Measurements from ENCODE around the gene CCDC154. TPM values are rescaled to one million over a fixed set of nuclear protein-coding genes. Genes with fewer than 3 reads are reported as not detected.

Gene CCDC154
- total and polyA plus RNA-seq, 2 donors from 2014 or later = 1.8 to 2.8 TPM

GRCh38 chr16:1387331-1387730 is 57.0 kb downstream of the CCDC154 start:
- Histone ChIP-seq H3K4me1 (ENCODE audit: control insufficient read depth in 2 of 3, insufficient read depth in 2 of 3, low read depth in 1 of 3, low read length in 3 of 3) (no peaks in the 10 kb centered on the region), H3K36me3 (ENCODE audit: control insufficient read depth in 2 of 3, insufficient read depth in 3 of 3, low read length in 3 of 3) (peaks cover 0 to 8% (median 3%) of the 10 kb centered on the region in 3 donors), H3K9ac (ENCODE audit: low read length in 3 of 3) (no peak overlapping the region), H3K27me3 (ENCODE audit: control insufficient read depth, insufficient read depth, low read length) (no peaks in the 10 kb centered on the region), H3K27ac (ENCODE audit: low read depth in 2 of 2, low read length in 2 of 2) (no peak overlapping the region), H3K9me3 (ENCODE audit: control insufficient read depth in 2 of 3, insufficient read depth in 1 of 3, low read length in 3 of 3) (no peaks in the 10 kb centered on the region), H3K4me3 (ENCODE audit: low read length in 3 of 3) (no peak overlapping the region)
- DNase-seq (no peak), FAIRE-seq (no peak)
- intact Hi-C loops (cut with DNase I) = no loop called here
- TF ChIP-seq, protein P1, sequence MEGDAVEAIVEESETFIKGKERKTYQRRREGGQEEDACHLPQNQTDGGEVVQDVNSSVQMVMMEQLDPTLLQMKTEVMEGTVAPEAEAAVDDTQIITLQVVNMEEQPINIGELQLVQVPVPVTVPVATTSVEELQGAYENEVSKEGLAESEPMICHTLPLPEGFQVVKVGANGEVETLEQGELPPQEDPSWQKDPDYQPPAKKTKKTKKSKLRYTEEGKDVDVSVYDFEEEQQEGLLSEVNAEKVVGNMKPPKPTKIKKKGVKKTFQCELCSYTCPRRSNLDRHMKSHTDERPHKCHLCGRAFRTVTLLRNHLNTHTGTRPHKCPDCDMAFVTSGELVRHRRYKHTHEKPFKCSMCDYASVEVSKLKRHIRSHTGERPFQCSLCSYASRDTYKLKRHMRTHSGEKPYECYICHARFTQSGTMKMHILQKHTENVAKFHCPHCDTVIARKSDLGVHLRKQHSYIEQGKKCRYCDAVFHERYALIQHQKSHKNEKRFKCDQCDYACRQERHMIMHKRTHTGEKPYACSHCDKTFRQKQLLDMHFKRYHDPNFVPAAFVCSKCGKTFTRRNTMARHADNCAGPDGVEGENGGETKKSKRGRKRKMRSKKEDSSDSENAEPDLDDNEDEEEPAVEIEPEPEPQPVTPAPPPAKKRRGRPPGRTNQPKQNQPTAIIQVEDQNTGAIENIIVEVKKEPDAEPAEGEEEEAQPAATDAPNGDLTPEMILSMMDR (IDR thresholded peaks at IDR 0.05; ENCODE audit: borderline replicate concordance, extremely low read depth, insufficient read depth) = no peak

GRCh38 chr16:1385232-1385631 is 59.1 kb downstream of the CCDC154 start:
- H3K9ac ChIP-seq (ENCODE audit: low read length in 3 of 3) = no peak overlapping the region
- FAIRE-seq (no peak), DNase-seq (no peak)
- H3K4me1 ChIP-seq (ENCODE audit: control insufficient read depth in 2 of 3, insufficient read depth in 2 of 3, low read depth in 1 of 3, low read length in 3 of 3) = no peaks in the 10 kb centered on the region
- H3K4me3 ChIP-seq (ENCODE audit: low read length in 3 of 3) = no peak overlapping the region
- TF ChIP-seq, protein P1 (IDR thresholded peaks at IDR 0.05; ENCODE audit: borderline replicate concordance, extremely low read depth, insufficient read depth) = no peak
- H3K36me3 ChIP-seq (ENCODE audit: control insufficient read depth in 2 of 3, insufficient read depth in 3 of 3, low read length in 3 of 3) = peaks cover 2 to 6% (median 5%) of the 10 kb centered on the region in 3 donors
- no peaks in the 10 kb centered on the region for H3K9me3 ChIP-seq (ENCODE audit: control insufficient read depth in 2 of 3, insufficient read depth in 1 of 3, low read length in 3 of 3)
- H3K27ac ChIP-seq (ENCODE audit: low read depth in 2 of 2, low read length in 2 of 2) = no peak overlapping the region
- H3K27me3 ChIP-seq (ENCODE audit: control insufficient read depth, insufficient read depth, low read length) = no peaks in the 10 kb centered on the region
- intact Hi-C loops (cut with DNase I) = no loop called here

Other genes starting within 250 kb of the CCDC154 start
- 3.4 TPM for gene TPSG1, start 219.3 kb downstream of the CCDC154 start, total RNA-seq
- 0.86 TPM for gene TPSG1, start 219.3 kb downstream of the CCDC154 start, polyA plus RNA-seq (ENCODE audit: insufficient read depth, low read depth, low replicate concordance)
- gene TPSB2, start 214.4 kb downstream of the CCDC154 start, total RNA-seq = 141 TPM
- not detected for gene TPSB2, start 214.4 kb downstream of the CCDC154 start, polyA plus RNA-seq (ENCODE audit: insufficient read depth, low read depth, low replicate concordance)
- gene TPSAB1, start 203.9 kb downstream of the CCDC154 start, total RNA-seq = 156 TPM
- gene TPSAB1, start 203.9 kb downstream of the CCDC154 start, polyA plus RNA-seq (ENCODE audit: insufficient read depth, low read depth, low replicate concordance) = 1.6 TPM
- 7.9 TPM for gene TPSD1, start 188.5 kb downstream of the CCDC154 start, total RNA-seq
- not detected for gene TPSD1, start 188.5 kb downstream of the CCDC154 start, polyA plus RNA-seq (ENCODE audit: insufficient read depth, low read depth, low replicate concordance)
- gene UBE2I, start 134.9 kb downstream of the CCDC154 start, total RNA-seq = 97.1 TPM
- 62.2 TPM for gene UBE2I, start 134.9 kb downstream of the CCDC154 start, polyA plus RNA-seq (ENCODE audit: insufficient read depth, low read depth, low replicate concordance)
- 8.0 TPM for gene BAIAP3, start 110.9 kb downstream of the CCDC154 start, total RNA-seq
- 8.2 TPM for gene BAIAP3, start 110.9 kb downstream of the CCDC154 start, polyA plus RNA-seq (ENCODE audit: insufficient read depth, low read depth, low replicate concordance)
- 44.8 TPM for gene TSR3, start 92.7 kb downstream of the CCDC154 start, total RNA-seq
- 95.4 TPM for gene TSR3, start 92.7 kb downstream of the CCDC154 start, polyA plus RNA-seq (ENCODE audit: insufficient read depth, low read depth, low replicate concordance)
- gene GNPTG, start 92.6 kb downstream of the CCDC154 start, total RNA-seq = 88.7 TPM
- 138 TPM for gene GNPTG, start 92.6 kb downstream of the CCDC154 start, polyA plus RNA-seq (ENCODE audit: insufficient read depth, low read depth, low replicate concordance)
- gene UNKL, start 29.9 kb downstream of the CCDC154 start, total RNA-seq = 26.0 TPM
- gene UNKL, start 29.9 kb downstream of the CCDC154 start, polyA plus RNA-seq (ENCODE audit: insufficient read depth, low read depth, low replicate concordance) = 5.5 TPM
- 13.8 TPM for gene UQCC4, start 23.8 kb downstream of the CCDC154 start, total RNA-seq
- gene UQCC4, start 23.8 kb downstream of the CCDC154 start, polyA plus RNA-seq (ENCODE audit: insufficient read depth, low read depth, low replicate concordance) = 27.1 TPM
- gene PERCC1, start 13.5 kb downstream of the CCDC154 start, total RNA-seq = not detected
- not detected for gene PERCC1, start 13.5 kb downstream of the CCDC154 start, polyA plus RNA-seq (ENCODE audit: insufficient read depth, low read depth, low replicate concordance)
- gene CLCN7, start 30.5 kb upstream of the CCDC154 start, total RNA-seq = 92.5 TPM
- 38.9 TPM for gene CLCN7, start 30.5 kb upstream of the CCDC154 start, polyA plus RNA-seq (ENCODE audit: insufficient read depth, low read depth, low replicate concordance)
- not detected for gene PTX4, start 44.4 kb upstream of the CCDC154 start, total RNA-seq
- gene PTX4, start 44.4 kb upstream of the CCDC154 start, polyA plus RNA-seq (ENCODE audit: insufficient read depth, low read depth, low replicate concordance) = not detected
- gene TELO2, start 48.8 kb upstream of the CCDC154 start, total RNA-seq = 37.4 TPM
- gene TELO2, start 48.8 kb upstream of the CCDC154 start, polyA plus RNA-seq (ENCODE audit: insufficient read depth, low read depth, low replicate concordance) = 27.7 TPM
- 40.9 TPM for gene TMEM204, start 89.1 kb upstream of the CCDC154 start, total RNA-seq
- 49.5 TPM for gene TMEM204, start 89.1 kb upstream of the CCDC154 start, polyA plus RNA-seq (ENCODE audit: insufficient read depth, low read depth, low replicate concordance)
- 38.0 TPM for gene IFT140, start 167.5 kb upstream of the CCDC154 start, total RNA-seq
- 13.5 TPM for gene IFT140, start 167.5 kb upstream of the CCDC154 start, polyA plus RNA-seq (ENCODE audit: insufficient read depth, low read depth, low replicate concordance)
- 20.0 TPM for gene CRAMP1, start 167.8 kb upstream of the CCDC154 start, total RNA-seq
- gene CRAMP1, start 167.8 kb upstream of the CCDC154 start, polyA plus RNA-seq (ENCODE audit: insufficient read depth, low read depth, low replicate concordance) = 2.9 TPM
- gene JPT2, start 233.7 kb upstream of the CCDC154 start, total RNA-seq = 89.3 TPM
- gene JPT2, start 233.7 kb upstream of the CCDC154 start, polyA plus RNA-seq (ENCODE audit: insufficient read depth, low read depth, low replicate concordance) = 32.8 TPM

Data from kidney (tissue), 14 donors.